Breast epithelium (tissue), 4 donors: Measurements from ENCODE around the gene VKORC1. TPM values are rescaled to one million over a fixed set of nuclear protein-coding genes. Genes with fewer than 3 reads are reported as not detected.
"Not testable (repeated sequence)": the region's sequence is repeated elsewhere in the genome, so short reads cannot be mapped to it uniquely, and the experiment has no call there.

Experiments used
- DNase-seq, 2 donors: peaks; one replicate each; pipeline ENCODE4 v3.0.0-alpha.2; 2019; ENCODE audit warnings: low spot score in 2 of 2
- H3K27ac ChIP-seq, 2 donors: fragments of 200-600 bp; sonication (generic) in 1 of 2; one replicate each; pipeline ENCODE4 v1.5.1; 2016 to 2019; ENCODE audit warnings: mild to moderate bottlenecking in 1 of 2
- H3K27me3 ChIP-seq, 2 donors: fragments of 200-600 bp; sonication (generic) in 1 of 2; one replicate each; pipeline versions ENCODE4 v1.5.1 to v1.6.0; 2017 to 2019; ENCODE audit warnings: control low read depth in 1 of 2, mild to moderate bottlenecking in 1 of 2
- H3K36me3 ChIP-seq: fragments of 200-600 bp; one replicate; pipeline ENCODE4 v1.5.1; 2019
- H3K4me1 ChIP-seq, 2 donors: fragments of 200-600 bp; sonication (generic); one replicate each; pipeline ENCODE4 v1.5.1; 2016 to 2019; ENCODE audit warnings: control low read depth in 1 of 2
- H3K4me3 ChIP-seq, 3 donors: fragments of 200-600 bp; sonication (generic); 1 replicate in 2 of 3; 2 replicates in 1 of 3; pipeline ENCODE4 v1.5.1; 2016 to 2019; ENCODE audit warnings: mild to moderate bottlenecking in 3 of 3, moderate library complexity in 2 of 3
- H3K9me3 ChIP-seq, 2 donors: fragments of 200-600 bp; sonication (generic) in 1 of 2; one replicate each; pipeline ENCODE4 v1.5.1; 2016 to 2019; ENCODE audit warnings: control low read depth in 1 of 2
- POLR2A ChIP-seq: fragments of 450-650 bp; IDR thresholded peaks from one replicate; pipeline ENCODE4 v1.6.1; 2016; ENCODE audit warnings: antibody characterized with exemption, mild to moderate bottlenecking, moderate library complexity
- POLR2AphosphoS5 ChIP-seq, 3 donors: sonication (generic); formaldehyde crosslinking; IDR thresholded peaks; one replicate each; pipeline ENCODE4 v1.6.1; 2017; ENCODE audit warnings: antibody characterized with exemption in 3 of 3
- intact Hi-C: fragments of 100-400 bp; cut with DNase I; formaldehyde crosslinking; loops from one replicate; pipeline ENCODE4 v1.15.1; 2023; ENCODE audit warnings: low total_unique reads
- total RNA-seq, 3 donors: library from RNA; depleted of rRNA; stranded (reverse); fragments of >200 nt; gene quantifications; one replicate each; pipeline ENCODE4 v1.1.0, GENCODE V29; 2016
- TF ChIP-seq, protein P1 (sequence below), 3 donors: fragments of 450-650 bp; IDR thresholded peaks; one replicate each; pipeline ENCODE4 v1.5.1; 2016 to 2017; ENCODE audit warnings: antibody characterized with exemption in 3 of 3, mild to moderate bottlenecking in 3 of 3, moderate library complexity in 3 of 3

The VKORC1 gene
- total RNA-seq, 3 donors from 2014 or later = 82.6 to 143 (median 86.3) TPM

DNA sequence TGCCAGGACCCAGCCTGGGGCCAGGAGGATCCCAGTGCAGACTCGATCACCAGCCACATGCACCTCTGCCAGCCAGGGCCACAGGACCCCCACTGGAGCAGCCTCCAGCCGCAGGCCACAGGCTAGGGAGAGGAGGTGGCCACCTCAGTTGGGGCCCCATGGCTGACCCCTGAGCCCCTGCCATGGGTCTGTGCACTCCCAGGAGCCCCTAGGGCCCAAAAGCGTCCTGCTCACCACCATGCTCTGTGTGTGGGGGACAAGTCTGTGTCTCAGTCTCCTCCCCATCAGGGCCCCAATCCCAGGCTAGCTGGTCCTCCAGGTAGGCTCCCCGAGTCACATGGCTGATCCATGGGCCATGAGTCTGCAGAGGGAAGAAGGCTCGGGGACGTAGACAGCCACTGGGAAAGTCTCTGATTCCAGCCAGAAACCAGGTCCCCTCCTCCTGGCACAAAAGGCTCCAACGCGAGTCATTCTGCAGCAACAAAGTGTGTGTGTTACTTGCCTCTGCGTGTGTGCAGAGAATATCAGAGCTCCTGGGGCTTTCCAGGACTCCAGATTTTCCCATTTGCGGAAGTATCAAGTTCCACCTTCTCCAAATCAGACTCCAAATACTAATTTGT is 47.0 kb upstream of the VKORC1 start:
- peak overlapping the region; percentile 12 to 83 (median 57) for H3K4me3 ChIP-seq
- H3K27me3 ChIP-seq = no peaks in the 10 kb centered on the region
- H3K36me3 ChIP-seq = no peaks in the 10 kb centered on the region
- no peaks in the 10 kb centered on the region for H3K9me3 ChIP-seq
- H3K27ac ChIP-seq = peak overlapping the region; percentile 87 to 93
- peaks cover 9 to 21% of the 10 kb centered on the region in 2 donors for H3K4me1 ChIP-seq
- intact Hi-C loops = no loop called here
- peak in 1 of 2 donors; percentile 59 for DNase-seq
- TF ChIP-seq POLR2AphosphoS5 (IDR thresholded peaks at IDR 0.05) = peak in 1 of 3 donors; percentile 12
- TF ChIP-seq, protein P1, sequence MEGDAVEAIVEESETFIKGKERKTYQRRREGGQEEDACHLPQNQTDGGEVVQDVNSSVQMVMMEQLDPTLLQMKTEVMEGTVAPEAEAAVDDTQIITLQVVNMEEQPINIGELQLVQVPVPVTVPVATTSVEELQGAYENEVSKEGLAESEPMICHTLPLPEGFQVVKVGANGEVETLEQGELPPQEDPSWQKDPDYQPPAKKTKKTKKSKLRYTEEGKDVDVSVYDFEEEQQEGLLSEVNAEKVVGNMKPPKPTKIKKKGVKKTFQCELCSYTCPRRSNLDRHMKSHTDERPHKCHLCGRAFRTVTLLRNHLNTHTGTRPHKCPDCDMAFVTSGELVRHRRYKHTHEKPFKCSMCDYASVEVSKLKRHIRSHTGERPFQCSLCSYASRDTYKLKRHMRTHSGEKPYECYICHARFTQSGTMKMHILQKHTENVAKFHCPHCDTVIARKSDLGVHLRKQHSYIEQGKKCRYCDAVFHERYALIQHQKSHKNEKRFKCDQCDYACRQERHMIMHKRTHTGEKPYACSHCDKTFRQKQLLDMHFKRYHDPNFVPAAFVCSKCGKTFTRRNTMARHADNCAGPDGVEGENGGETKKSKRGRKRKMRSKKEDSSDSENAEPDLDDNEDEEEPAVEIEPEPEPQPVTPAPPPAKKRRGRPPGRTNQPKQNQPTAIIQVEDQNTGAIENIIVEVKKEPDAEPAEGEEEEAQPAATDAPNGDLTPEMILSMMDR (IDR thresholded peaks at IDR 0.05) = no peak

DNA sequence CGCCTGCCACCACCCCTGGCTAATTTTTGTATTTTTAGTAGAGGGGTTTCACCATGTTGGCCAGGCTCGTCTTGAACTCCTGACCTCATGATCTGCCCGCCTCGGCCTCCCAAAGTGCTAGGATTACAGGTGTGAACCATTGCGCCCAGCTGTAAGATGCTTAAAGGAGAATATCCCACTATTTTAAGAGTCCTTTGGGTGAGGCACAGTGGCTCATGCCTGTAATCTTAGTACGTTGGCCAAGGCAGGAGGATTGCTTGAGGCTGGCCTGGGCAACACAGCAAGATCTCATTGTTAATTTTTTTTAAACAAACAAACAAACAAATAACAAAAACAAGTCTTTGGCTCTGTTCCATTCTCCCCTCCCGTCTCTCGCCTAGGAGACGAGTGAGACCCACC is 46.5 kb upstream of the VKORC1 start:
- Histone ChIP-seq H3K4me1 (peaks cover 9 to 21% of the 10 kb centered on the region in 2 donors), H3K27ac (peak overlapping the region; percentile 87 to 93), H3K4me3 (peak overlapping the region in 1 of 3 donors; percentile 83)
- H3K36me3 ChIP-seq, H3K27me3 ChIP-seq, intact Hi-C loops, H3K9me3 ChIP-seq, DNase-seq: not testable (repeated sequence)

DNA sequence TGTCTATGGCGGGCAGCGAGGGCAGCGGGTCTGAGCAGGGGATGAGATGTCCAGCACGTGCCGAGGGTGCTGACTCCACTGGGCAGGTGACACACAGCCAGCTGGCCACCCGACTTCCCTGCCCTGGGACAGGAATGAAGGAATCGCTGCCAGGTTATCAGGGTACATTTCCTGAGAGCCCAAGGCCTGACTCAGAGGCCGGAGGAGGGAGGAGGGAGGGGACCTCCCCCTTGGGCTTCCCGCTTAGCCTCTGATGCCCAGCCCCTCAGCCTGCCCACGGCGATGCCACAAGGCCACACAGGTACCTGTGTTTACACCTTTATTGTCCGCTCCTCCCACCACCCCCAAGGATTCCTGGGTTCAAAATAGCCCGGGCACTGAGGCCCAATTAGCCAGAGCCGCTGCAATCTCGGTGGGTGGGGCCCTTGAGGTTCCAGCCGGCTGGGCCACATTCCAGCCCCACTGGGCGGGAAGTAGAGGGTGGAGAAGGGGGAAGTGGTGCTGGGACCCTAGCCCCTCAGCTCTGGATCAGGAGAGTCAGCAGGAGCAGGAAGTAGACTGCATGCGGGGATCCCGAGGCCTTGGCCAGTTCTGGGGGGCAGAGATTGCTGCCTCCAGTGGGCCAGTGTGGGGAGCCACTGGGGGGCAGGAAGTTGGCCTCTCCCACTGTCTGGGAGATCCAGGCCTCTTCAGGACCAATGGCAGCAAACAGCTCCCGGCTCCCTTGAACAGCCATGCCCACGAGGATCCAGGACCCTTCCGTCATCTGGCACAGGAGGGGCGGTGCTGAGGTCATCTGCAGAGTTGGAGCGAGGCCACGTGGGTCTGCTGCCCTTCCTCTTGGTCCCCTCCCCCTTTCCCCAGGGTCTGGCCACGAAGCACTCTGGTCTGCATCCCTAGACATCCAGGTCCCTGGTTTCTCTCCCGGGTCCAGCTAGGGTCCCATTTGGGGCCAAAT is 44.3 kb upstream of the VKORC1 start:
- peaks cover 9 to 28% of the 10 kb centered on the region in 2 donors for H3K4me1 ChIP-seq

DNA sequence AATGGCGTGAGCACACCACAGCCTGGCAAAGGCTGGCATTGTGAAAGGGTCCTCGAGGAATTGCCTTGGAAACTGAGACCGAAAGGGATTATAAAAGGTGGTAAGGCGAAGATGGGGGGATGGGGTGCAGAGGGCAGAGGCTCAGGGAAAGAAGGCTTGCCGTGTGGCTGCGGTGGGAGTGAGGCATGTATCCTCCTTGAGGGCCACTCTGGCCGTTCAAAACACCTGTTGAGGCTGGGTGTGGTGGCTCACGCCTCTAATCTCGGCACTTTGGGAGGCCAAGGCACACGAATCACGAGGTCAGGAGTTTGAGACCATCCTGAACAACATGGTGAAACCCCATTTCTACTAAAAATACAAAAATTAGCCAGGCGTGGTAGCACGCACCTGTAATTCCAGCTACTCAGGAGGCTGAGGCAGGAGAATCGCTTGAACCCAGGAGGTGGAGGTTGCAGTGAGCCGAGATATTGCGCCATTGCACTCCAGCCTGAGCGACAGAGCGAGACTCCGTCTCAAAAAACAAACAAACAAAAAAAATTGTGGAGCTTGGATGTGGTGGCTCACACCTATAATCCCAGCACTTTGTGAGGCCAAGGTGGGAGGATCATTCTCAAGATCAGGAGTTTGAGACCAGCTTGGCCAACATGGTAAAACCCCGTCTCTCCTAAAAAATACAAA is 42.4 kb upstream of the VKORC1 start:
- intact Hi-C loops, H3K9me3 ChIP-seq, H3K4me3 ChIP-seq, H3K27me3 ChIP-seq, H3K27ac ChIP-seq, DNase-seq, H3K36me3 ChIP-seq: not testable (repeated sequence)
- H3K4me1 ChIP-seq = peaks cover 9 to 35% of the 10 kb centered on the region in 2 donors

More for the DNA sequence above, 44.3 kb upstream of the VKORC1 start:
- intact Hi-C loops = no loop called here
- Histone ChIP-seq H3K27me3 (no peaks in the 10 kb centered on the region), H3K27ac (peak overlapping the region; percentile 87 to 91), H3K4me3 (peak overlapping the region; percentile 7 to 42 (median 18)), H3K36me3 (no peaks in the 10 kb centered on the region), H3K9me3 (no peaks in the 10 kb centered on the region)
- TF ChIP-seq POLR2A (no peak), POLR2AphosphoS5 (IDR thresholded peaks at IDR 0.05) (peak in 2 of 3 donors; percentile 25 to 64)
- peak in 1 of 2 donors; percentile 85 for DNase-seq

DNA sequence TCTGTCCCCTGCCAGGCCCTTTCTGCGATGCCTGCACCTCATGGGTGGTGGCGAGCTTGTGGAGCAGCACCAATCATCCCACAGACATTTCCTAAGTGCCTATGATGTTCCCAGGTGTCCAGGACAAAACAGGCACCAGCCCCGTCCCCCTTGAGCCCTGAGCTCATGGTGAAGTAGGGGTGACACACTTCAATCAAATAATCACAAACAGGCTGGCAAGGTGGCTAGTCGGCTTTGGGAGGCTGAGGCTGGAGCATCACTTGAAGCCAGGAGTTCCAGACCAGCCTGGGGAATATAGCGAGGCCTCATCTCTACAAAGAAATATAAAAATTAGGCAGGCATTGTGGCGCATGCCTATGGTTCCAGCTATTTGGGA is 41.7 kb upstream of the VKORC1 start:
- no peak overlapping the region for H3K27ac ChIP-seq
- H3K9me3 ChIP-seq = no peaks in the 10 kb centered on the region
- intact Hi-C loops = no loop called here
- no peak for DNase-seq
- no peaks in the 10 kb centered on the region for H3K27me3 ChIP-seq
- H3K4me1 ChIP-seq = peaks cover 2 to 35% of the 10 kb centered on the region in 2 donors
- H3K4me3 ChIP-seq = no peak overlapping the region
- TF ChIP-seq POLR2A = no peak
- TF ChIP-seq POLR2AphosphoS5 (IDR thresholded peaks at IDR 0.05) = no peak
- TF ChIP-seq, protein P1 (IDR thresholded peaks at IDR 0.05) = no peak
- no peaks in the 10 kb centered on the region for H3K36me3 ChIP-seq

DNA sequence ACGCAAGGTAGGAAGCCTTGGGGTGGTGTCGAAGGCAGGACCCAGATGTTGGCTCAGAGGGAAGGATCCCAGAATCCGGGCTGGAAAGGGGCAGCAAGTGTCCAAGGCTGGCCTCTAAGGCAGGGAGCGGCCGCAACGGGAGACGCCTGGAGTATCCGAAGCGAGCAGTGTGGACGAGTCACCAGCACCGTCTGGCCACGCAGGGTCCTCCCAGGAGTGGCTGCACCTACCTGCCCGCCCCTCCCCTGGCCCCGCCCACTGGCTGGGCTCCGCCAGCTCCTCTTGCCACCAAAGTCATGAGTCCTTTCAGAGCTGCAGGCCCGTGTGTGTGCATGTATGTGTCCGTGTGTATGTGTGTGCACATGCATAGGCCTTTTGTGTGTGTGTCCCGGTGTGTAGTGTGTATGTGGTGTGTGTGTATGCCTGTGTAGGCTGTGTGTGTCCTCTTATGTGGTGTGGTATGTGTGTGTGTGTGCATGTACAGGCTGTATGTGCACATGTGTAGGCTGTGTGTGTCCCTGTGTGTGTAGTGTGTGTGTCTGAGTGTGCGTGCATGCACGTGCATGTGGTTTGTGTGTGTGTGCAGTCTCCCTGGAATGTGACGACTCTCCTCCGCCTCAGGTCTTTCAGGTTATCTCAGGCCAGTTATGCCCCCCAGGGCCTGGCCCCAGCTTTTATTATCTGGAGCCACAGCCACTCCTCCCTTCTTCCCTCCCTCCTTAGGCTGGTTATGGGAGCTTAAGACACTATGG is 41.1 kb upstream of the VKORC1 start, which contains the start of gene PRSS8:
Gene PRSS8, minus strand, starts transcription at position 193 of the 752 bp plus-strand sequence. CDS start 229 bp downstream, outside the sequence.
- Histone ChIP-seq H3K4me1 (peaks cover 0 to 38% of the 10 kb centered on the region in 2 donors), H3K4me3 (peak within 1 kb of the TSS in 2 of 3 donors; percentile 68 to 73), H3K27me3 (no peaks in the 10 kb centered on the region), H3K36me3 (no peaks in the 10 kb centered on the region), H3K27ac (peak within 1 kb of the TSS; percentile 95), H3K9me3 (no peaks in the 10 kb centered on the region)
- DNase-seq = peak; percentile 90 to 91
- TF ChIP-seq POLR2A (peak; percentile 55), POLR2AphosphoS5 (IDR thresholded peaks at IDR 0.05) (peak in 1 of 3 donors; percentile 83)
- TF ChIP-seq, protein P1 (IDR thresholded peaks at IDR 0.05) = no peak
- intact Hi-C loops = no loop called here
